Thyroid gland (tissue), 4 donors: Measurements from ENCODE around the gene PDIA6.

Experiments used
- POLR2A ChIP-seq, 2 donors: fragments of 450-650 bp; IDR thresholded peaks; one replicate each; pipeline ENCODE4 v1.6.1; 2017; ENCODE audit warnings: antibody characterized with exemption in 2 of 2, mild to moderate bottlenecking in 2 of 2, moderate library complexity in 1 of 2
- TF ChIP-seq, protein P1 (sequence below), 6 experiments: fragments of 200-600 bp in 3 of 6; fragments of 450-650 bp in 3 of 6; sonication (generic) in 3 of 6; IDR thresholded peaks; one replicate each; pipeline ENCODE4 v1.5.1; 2016 to 2019; ENCODE audit warnings: antibody characterized with exemption in 6 of 6, mild to moderate bottlenecking in 2 of 6, inconsistent platforms in 1 of 6, moderate library complexity in 1 of 6

DNA sequence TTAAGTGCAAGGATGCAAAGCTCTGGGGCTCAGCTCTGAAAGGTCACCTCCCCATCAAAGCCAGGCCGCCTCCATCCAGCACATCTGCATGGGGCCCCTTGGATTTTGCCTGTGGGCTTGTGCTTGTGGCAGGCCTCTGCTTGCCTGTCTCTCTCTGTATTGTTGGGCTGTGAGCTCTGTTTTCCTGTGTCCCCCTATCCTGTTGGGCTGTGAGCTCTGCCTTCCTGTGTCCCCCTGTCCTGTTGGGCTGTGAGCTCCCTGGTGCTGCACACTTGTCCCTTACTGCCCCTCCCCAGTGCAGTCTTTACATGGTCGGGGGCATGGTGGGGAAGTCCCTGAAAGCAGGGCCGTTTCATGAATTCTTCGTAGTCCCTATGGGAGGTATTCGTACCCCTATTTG, 49.2 kb upstream of the PDIA6 start:
- TF ChIP-seq, protein P1, sequence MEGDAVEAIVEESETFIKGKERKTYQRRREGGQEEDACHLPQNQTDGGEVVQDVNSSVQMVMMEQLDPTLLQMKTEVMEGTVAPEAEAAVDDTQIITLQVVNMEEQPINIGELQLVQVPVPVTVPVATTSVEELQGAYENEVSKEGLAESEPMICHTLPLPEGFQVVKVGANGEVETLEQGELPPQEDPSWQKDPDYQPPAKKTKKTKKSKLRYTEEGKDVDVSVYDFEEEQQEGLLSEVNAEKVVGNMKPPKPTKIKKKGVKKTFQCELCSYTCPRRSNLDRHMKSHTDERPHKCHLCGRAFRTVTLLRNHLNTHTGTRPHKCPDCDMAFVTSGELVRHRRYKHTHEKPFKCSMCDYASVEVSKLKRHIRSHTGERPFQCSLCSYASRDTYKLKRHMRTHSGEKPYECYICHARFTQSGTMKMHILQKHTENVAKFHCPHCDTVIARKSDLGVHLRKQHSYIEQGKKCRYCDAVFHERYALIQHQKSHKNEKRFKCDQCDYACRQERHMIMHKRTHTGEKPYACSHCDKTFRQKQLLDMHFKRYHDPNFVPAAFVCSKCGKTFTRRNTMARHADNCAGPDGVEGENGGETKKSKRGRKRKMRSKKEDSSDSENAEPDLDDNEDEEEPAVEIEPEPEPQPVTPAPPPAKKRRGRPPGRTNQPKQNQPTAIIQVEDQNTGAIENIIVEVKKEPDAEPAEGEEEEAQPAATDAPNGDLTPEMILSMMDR (IDR thresholded peaks at IDR 0.05): no peak
- no peak for TF ChIP-seq POLR2A (IDR thresholded peaks at IDR 0.05)
